SK-N-SH treated with all-trans-retinoic acid at 6 μM for 48 hours (cell line): ENCODE measurements around the gene GPR137B.

Experiments
- ATAC-seq: fragments of 200-7000 bp; cut with Tn5 transposase; 3 replicates; pipeline ENCODE4 v1.9.1; 2020; ENCODE audit warnings: mild to moderate bottlenecking, moderate library complexity
- BACH2 ChIP-seq: fragments of 250-450 bp; sonication (Bioruptor Pico); IDR thresholded peaks from 2 replicates; pipeline ENCODE4 v1.9.0; 2021; ENCODE audit warnings: mild to moderate bottlenecking, borderline replicate concordance
- CREB5 ChIP-seq: fragments of 250-450 bp; sonication (Bioruptor Pico); IDR thresholded peaks from 2 replicates; pipeline ENCODE4 v1.5.1; 2020; ENCODE audit warnings: low read depth, mild to moderate bottlenecking, moderate library complexity
- CSDC2 ChIP-seq: fragments of 250-450 bp; sonication (Bioruptor Pico); IDR thresholded peaks from 2 replicates; pipeline ENCODE4 v1.5.0; 2020; ENCODE audit warnings: mild to moderate bottlenecking, moderate library complexity
- ESRRG ChIP-seq: fragments of 250-450 bp; sonication (Bioruptor Pico); IDR thresholded peaks from 2 replicates; pipeline ENCODE4 v1.6.1; 2021; ENCODE audit warnings: mild to moderate bottlenecking
- GLIS3 ChIP-seq: fragments of 250-450 bp; sonication (Bioruptor Pico); IDR thresholded peaks from 2 replicates; pipeline ENCODE4 v1.5.0; 2020; ENCODE audit warnings: mild to moderate bottlenecking, moderate library complexity
- ISL1 ChIP-seq: fragments of 250-450 bp; sonication (Bioruptor Pico); IDR thresholded peaks from 2 replicates; pipeline ENCODE4 v2.1.2; 2022; ENCODE audit warnings: mild to moderate bottlenecking, moderate library complexity
- PPARA ChIP-seq: fragments of 250-450 bp; sonication (Bioruptor Pico); IDR thresholded peaks from 2 replicates; pipeline ENCODE4 v1.5.0; 2020; ENCODE audit warnings: mild to moderate bottlenecking, borderline replicate concordance
- SNAI2 ChIP-seq: fragments of 250-450 bp; sonication (Bioruptor Pico); IDR thresholded peaks from 2 replicates; pipeline ENCODE4 v1.5.0; 2020; ENCODE audit warnings: mild to moderate bottlenecking, moderate library complexity
- TCF4 ChIP-seq: fragments of 250-450 bp; sonication (Bioruptor Pico); IDR thresholded peaks from 2 replicates; pipeline ENCODE4 v1.8.0; 2021; ENCODE audit warnings: mild to moderate bottlenecking, moderate library complexity, borderline replicate concordance
- TOX ChIP-seq: fragments of 250-450 bp; sonication (Bioruptor Pico); IDR thresholded peaks from 2 replicates; pipeline ENCODE4 v1.8.0; 2021; ENCODE audit warnings: mild to moderate bottlenecking, moderate library complexity, borderline replicate concordance
- ZC3H10 ChIP-seq: fragments of 250-450 bp; sonication (Bioruptor Pico); IDR thresholded peaks from 2 replicates; pipeline ENCODE4 v1.5.1; 2021; ENCODE audit warnings: mild to moderate bottlenecking, moderate library complexity
- ZFP3 ChIP-seq: fragments of 250-450 bp; sonication (Bioruptor Pico); IDR thresholded peaks from 2 replicates; pipeline ENCODE4 v1.5.0; 2020; ENCODE audit warnings: mild to moderate bottlenecking, moderate library complexity
- ZFP30 ChIP-seq: fragments of 450-650 bp; formaldehyde crosslinking; IDR thresholded peaks from 2 replicates; pipeline ENCODE4 v1.5.0; 2022; ENCODE audit warnings: mild to moderate bottlenecking, moderate library complexity
- ZNF565 ChIP-seq: fragments of 450-650 bp; formaldehyde crosslinking; conservative IDR thresholded peaks from 2 replicates; pipeline ENCODE4 v1.5.0; 2020; ENCODE audit warnings: low read depth, mild to moderate bottlenecking, moderate library complexity
- ZNF70 ChIP-seq: fragments of 450-650 bp; formaldehyde crosslinking; IDR thresholded peaks from 2 replicates; pipeline ENCODE4 v1.5.0; 2020; ENCODE audit warnings: mild to moderate bottlenecking, moderate library complexity
- TF ChIP-seq, protein P1 (sequence below): fragments of 250-450 bp; sonication (Bioruptor Pico); IDR thresholded peaks from 2 replicates; pipeline ENCODE4 v1.8.0; 2021; ENCODE audit warnings: low read depth, mild to moderate bottlenecking, moderate library complexity, borderline replicate concordance
- TF ChIP-seq, protein P2 (sequence below): fragments of 250-450 bp; sonication (Bioruptor Pico); IDR thresholded peaks from 2 replicates; pipeline ENCODE4 v1.5.0; 2020; ENCODE audit warnings: mild to moderate bottlenecking, moderate library complexity

Gene GPR137B

GRCh38 chr1:236168716-236169429 lies 26.5 kb downstream of the GPR137B start:
- no peak for TF ChIP-seq TOX (CRISPR knock-in tag)
- TF ChIP-seq SNAI2 (CRISPR knock-in tag) = no peak
- TF ChIP-seq CSDC2 (CRISPR knock-in tag) = no peak
- TF ChIP-seq, protein P1, sequence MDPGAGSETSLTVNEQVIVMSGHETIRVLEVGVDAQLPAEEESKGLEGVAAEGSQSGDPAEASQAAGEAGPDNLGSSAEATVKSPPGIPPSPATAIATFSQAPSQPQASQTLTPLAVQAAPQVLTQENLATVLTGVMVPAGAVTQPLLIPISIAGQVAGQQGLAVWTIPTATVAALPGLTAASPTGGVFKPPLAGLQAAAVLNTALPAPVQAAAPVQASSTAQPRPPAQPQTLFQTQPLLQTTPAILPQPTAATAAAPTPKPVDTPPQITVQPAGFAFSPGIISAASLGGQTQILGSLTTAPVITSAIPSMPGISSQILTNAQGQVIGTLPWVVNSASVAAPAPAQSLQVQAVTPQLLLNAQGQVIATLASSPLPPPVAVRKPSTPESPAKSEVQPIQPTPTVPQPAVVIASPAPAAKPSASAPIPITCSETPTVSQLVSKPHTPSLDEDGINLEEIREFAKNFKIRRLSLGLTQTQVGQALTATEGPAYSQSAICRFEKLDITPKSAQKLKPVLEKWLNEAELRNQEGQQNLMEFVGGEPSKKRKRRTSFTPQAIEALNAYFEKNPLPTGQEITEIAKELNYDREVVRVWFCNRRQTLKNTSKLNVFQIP (CRISPR knock-in tag) = no peak
- TF ChIP-seq ZFP30 (CRISPR knock-in tag) = no peak
- no peak for TF ChIP-seq CREB5
- TF ChIP-seq, all 23 proteins: peak for 0

DNA sequence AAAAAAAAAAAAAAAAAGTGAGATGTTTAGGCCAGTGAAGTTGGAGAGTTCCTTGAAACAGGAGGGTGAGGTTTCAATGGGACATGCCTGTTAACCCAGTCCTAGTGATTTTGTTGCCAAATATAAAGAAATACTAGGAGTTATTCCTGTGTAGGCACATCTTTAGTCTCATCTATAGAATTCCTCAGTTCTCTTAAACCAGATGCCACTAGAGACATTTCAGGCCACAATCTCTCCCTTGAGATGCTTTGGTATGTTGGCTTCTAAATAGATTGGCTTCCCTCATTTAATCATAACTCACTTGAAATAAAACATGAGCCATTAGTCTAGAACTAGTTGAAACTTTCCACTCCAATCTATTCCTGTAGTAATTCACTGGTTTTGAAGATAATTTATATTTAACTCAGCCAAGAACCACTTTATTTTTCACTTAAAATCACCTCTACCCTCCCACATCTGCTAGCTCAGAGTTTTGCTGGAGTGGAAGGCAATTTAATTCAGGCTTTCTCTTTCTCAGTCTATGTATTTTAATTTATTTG lies 29.8 kb downstream of the GPR137B start:
- no peak for TF ChIP-seq GLIS3
- TF ChIP-seq ISL1 = peak; percentile 92
- TF ChIP-seq, all 23 proteins: peak for 1
- peak; percentile 78 for ATAC-seq

More at GRCh38 chr1:236168716-236169429, 26.5 kb downstream of the GPR137B start:
- no peak for ATAC-seq

GRCh38 chr1:236173174-236173767 lies 30.9 kb downstream of the GPR137B start:
- ATAC-seq = no peak
- TF ChIP-seq BACH2 (CRISPR knock-in tag) (no peak), ESRRG (CRISPR knock-in tag) (no peak), ZFP3 (no peak), PPARA (CRISPR knock-in tag) (no peak)
- TF ChIP-seq, protein P2, sequence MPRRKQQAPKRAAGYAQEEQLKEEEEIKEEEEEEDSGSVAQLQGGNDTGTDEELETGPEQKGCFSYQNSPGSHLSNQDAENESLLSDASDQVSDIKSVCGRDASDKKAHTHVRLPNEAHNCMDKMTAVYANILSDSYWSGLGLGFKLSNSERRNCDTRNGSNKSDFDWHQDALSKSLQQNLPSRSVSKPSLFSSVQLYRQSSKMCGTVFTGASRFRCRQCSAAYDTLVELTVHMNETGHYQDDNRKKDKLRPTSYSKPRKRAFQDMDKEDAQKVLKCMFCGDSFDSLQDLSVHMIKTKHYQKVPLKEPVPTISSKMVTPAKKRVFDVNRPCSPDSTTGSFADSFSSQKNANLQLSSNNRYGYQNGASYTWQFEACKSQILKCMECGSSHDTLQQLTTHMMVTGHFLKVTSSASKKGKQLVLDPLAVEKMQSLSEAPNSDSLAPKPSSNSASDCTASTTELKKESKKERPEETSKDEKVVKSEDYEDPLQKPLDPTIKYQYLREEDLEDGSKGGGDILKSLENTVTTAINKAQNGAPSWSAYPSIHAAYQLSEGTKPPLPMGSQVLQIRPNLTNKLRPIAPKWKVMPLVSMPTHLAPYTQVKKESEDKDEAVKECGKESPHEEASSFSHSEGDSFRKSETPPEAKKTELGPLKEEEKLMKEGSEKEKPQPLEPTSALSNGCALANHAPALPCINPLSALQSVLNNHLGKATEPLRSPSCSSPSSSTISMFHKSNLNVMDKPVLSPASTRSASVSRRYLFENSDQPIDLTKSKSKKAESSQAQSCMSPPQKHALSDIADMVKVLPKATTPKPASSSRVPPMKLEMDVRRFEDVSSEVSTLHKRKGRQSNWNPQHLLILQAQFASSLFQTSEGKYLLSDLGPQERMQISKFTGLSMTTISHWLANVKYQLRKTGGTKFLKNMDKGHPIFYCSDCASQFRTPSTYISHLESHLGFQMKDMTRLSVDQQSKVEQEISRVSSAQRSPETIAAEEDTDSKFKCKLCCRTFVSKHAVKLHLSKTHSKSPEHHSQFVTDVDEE = no peak

GRCh38 chr1:236175642-236176336 lies 33.5 kb downstream of the GPR137B start:
- TF ChIP-seq TCF4 (CRISPR knock-in tag) (no peak), ZNF70 (CRISPR knock-in tag) (no peak), ISL1 (no peak), ZNF565 (CRISPR knock-in tag) (no peak), CSDC2 (CRISPR knock-in tag) (no peak), ZFP30 (CRISPR knock-in tag) (no peak), PPARA (CRISPR knock-in tag) (no peak), CREB5 (no peak), ZC3H10 (CRISPR knock-in tag) (no peak), BACH2 (CRISPR knock-in tag) (no peak), ESRRG (CRISPR knock-in tag) (no peak)
- ATAC-seq = no peak
